Esophagus muscularis mucosa (tissue), 4 donors: ENCODE results near the gene UBXN7. TPM values are rescaled to one million over a fixed set of nuclear protein-coding genes. Genes with fewer than 3 reads are reported as not detected.
"Not testable (repeated sequence)": the region's sequence is repeated elsewhere in the genome, so short reads cannot be mapped to it uniquely, and the experiment has no call there.

Experiments used
- DNase-seq: peaks from one replicate; pipeline ENCODE4 v3.0.0-alpha.2; 2017; ENCODE audit errors: extremely low spot score
- H3K27ac ChIP-seq, 4 donors: fragments of 200-600 bp; sonication (generic); replicated peaks in 1 of 4; 1 replicate in 3 of 4; 2 replicates in 1 of 4; pipeline ENCODE4 v1.5.1; 2016 to 2019; ENCODE audit warnings: mild to moderate bottlenecking in 1 of 4
- H3K27me3 ChIP-seq, 4 donors: fragments of 200-600 bp; sonication (generic); one replicate each; pipeline versions ENCODE4 v1.5.1 to v1.6.0; 2016 to 2019
- H3K36me3 ChIP-seq, 4 donors: fragments of 200-600 bp; sonication (generic); one replicate each; pipeline ENCODE4 v1.5.1; 2016 to 2019
- H3K4me1 ChIP-seq, 4 donors: fragments of 200-600 bp; sonication (generic); one replicate each; pipeline ENCODE4 v1.5.1; 2016 to 2019
- H3K4me3 ChIP-seq, 4 donors: fragments of 200-600 bp; sonication (generic); 1 replicate in 2 of 4; 2 replicates in 2 of 4; pipeline ENCODE4 v1.5.1; 2016 to 2019; ENCODE audit warnings: mild to moderate bottlenecking in 4 of 4, moderate library complexity in 1 of 4
- H3K9me3 ChIP-seq, 4 donors: fragments of 200-600 bp; sonication (generic); 1 replicate in 3 of 4; 2 replicates in 1 of 4; pipeline ENCODE4 v1.5.1; 2016 to 2019
- CTCF ChIP-seq, 3 experiments: fragments of 200-600 bp in 2 of 3; fragments of 450-650 bp in 1 of 3; sonication (generic) in 2 of 3; IDR thresholded peaks; one replicate each; pipeline ENCODE4 v1.5.1; 2017 to 2019; ENCODE audit warnings: antibody characterized with exemption in 3 of 3, mild to moderate bottlenecking in 2 of 3, moderate library complexity in 1 of 3
- EP300 ChIP-seq: sonication (generic); formaldehyde crosslinking; IDR thresholded peaks from one replicate; pipeline ENCODE4 v1.6.1; 2017; ENCODE audit warnings: antibody characterized with exemption
- POLR2A ChIP-seq: fragments of 450-650 bp; IDR thresholded peaks from one replicate; pipeline ENCODE4 v1.6.1; 2017; ENCODE audit warnings: antibody characterized with exemption, moderate library complexity, mild to moderate bottlenecking, low read depth
- POLR2AphosphoS5 ChIP-seq, 2 donors: sonication (generic); formaldehyde crosslinking; IDR thresholded peaks; one replicate each; pipeline ENCODE4 v1.6.1; 2017; ENCODE audit warnings: antibody characterized with exemption in 2 of 2
- WGBS: methylation state at CpG from one replicate; pipeline ENCODE4 v1.1.5; 2018; 5-methylcytosine and 5-hydroxymethylcytosine counted together
- intact Hi-C: fragments of 100-400 bp; cut with DNase I; formaldehyde crosslinking; loops from one replicate; pipeline ENCODE4 v1.15.1; 2023
- total RNA-seq, 4 donors: library from RNA; depleted of rRNA; stranded (reverse); fragments of >200 nt; gene quantifications; one replicate each; pipeline versions ENCODE4 v1.1.0 to v1.2.1, GENCODE V29; 2016

UBXN7 gene
- total RNA-seq, 4 donors from 2014 or later: 15.6 to 23.7 (median 17.2) TPM

GRCh38 chr3:196350067-196350466 is 82.2 kb downstream of the UBXN7 start:
- H3K27me3 ChIP-seq: no peaks in the 10 kb centered on the region
- H3K4me1 ChIP-seq: no peaks in the 10 kb centered on the region
- H3K36me3 ChIP-seq: peaks cover 7 to 55% (median 13%) of the 10 kb centered on the region in 4 donors
- intact Hi-C loops: no loop called here
- H3K9me3 ChIP-seq: no peaks in the 10 kb centered on the region
- no peak overlapping the region for H3K27ac ChIP-seq
- no peak for DNase-seq
- TF ChIP-seq POLR2A: no peak
- no peak for TF ChIP-seq POLR2AphosphoS5 (IDR thresholded peaks at IDR 0.05)
- TF ChIP-seq EP300: no peak
- TF ChIP-seq CTCF (IDR thresholded peaks at IDR 0.05): no peak
- no peak overlapping the region for H3K4me3 ChIP-seq

DNA sequence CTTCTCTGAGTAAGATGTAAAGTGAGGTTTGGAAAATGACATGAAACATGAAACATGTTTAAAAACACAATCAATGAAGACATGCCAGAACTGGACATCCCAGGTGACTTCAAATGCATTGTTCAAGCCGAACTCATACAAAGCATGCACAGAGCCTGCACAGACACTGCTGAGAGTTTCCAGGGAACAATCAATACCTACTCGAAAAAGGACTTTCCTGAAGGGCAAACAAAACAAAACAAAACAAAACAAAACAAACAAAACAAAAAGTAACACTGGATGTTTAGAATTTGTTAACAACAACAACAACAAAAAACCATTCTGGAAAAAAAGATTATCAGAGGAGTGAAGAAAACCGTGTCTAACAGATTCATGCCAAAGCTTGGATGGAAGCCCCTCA is 83.5 kb downstream of the UBXN7 start:
- no peak overlapping the region for H3K27ac ChIP-seq
- H3K4me3 ChIP-seq: no peak overlapping the region
- TF ChIP-seq POLR2A (no peak), EP300 (no peak), POLR2AphosphoS5 (IDR thresholded peaks at IDR 0.05) (no peak)
- 93% methylated on average over 3 of the region's 3 CpGs for WGBS
- intact Hi-C loops: no loop called here
- H3K4me1 ChIP-seq: no peaks in the 10 kb centered on the region
- H3K9me3 ChIP-seq: no peaks in the 10 kb centered on the region
- no peaks in the 10 kb centered on the region for H3K27me3 ChIP-seq
- H3K36me3 ChIP-seq: peaks cover 5 to 41% (median 12%) of the 10 kb centered on the region in 4 donors
- DNase-seq: no peak

DNA sequence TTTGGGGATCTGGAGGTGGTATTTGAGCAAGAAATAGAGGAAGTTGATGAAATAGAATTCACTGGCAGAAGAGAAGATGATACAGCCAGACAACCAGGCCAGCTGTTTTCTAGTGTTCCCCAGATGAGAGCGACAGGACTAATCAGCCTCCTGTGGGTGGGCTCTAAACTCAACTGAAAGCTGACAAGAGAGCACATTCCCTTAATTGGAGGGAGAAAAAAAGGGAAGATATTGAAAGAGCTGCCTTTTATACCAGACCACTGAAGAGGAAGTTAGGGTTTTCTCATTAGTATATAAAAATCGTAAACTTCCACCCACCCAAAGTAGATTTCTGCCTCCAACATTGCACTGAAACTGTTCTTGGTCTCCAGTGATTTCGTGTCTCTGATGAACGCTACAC is 87.6 kb downstream of the UBXN7 start:
- WGBS: 66% methylated on average over 4 of the region's 4 CpGs
- H3K36me3 ChIP-seq: peaks cover 0 to 22% (median 5%) of the 10 kb centered on the region in 4 donors
- no peak overlapping the region for H3K4me3 ChIP-seq
- no peaks in the 10 kb centered on the region for H3K4me1 ChIP-seq
- no peaks in the 10 kb centered on the region for H3K27me3 ChIP-seq
- no peak for DNase-seq
- intact Hi-C loops: no loop called here
- TF ChIP-seq POLR2AphosphoS5 (IDR thresholded peaks at IDR 0.05): no peak
- TF ChIP-seq EP300: no peak
- no peak for TF ChIP-seq POLR2A
- TF ChIP-seq CTCF (IDR thresholded peaks at IDR 0.05): no peak
- no peak overlapping the region for H3K27ac ChIP-seq
- H3K9me3 ChIP-seq: no peaks in the 10 kb centered on the region

DNA sequence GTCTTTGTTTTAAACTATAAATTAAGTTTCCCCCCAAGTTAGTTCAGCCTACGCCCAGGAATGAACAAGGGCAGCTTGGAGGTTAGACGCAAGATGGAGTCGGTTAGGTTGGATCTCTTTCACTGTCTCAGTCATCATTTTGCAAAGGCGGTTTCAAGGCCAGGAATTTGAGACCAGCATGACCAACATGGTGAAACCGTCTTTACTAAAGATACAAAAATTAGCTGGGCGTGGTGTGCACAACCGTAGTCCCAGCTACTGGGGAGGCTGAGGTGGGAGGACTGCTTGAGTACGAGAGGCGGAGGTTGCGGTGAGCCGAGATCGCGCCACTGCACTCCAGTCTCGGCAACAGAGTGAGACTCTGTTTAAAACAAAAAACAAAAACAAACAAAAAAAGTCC is 88.3 kb downstream of the UBXN7 start:
- H3K4me1 ChIP-seq, H3K9me3 ChIP-seq, DNase-seq, H3K4me3 ChIP-seq, H3K27ac ChIP-seq, intact Hi-C loops, H3K27me3 ChIP-seq: not testable (repeated sequence)
- 91% methylated on average over 11 of the region's 14 CpGs for WGBS
- H3K36me3 ChIP-seq: peaks cover 0 to 20% (median 5%) of the 10 kb centered on the region in 4 donors

- intact Hi-C loops: no loop called here
Measured at GRCh38 chr3:196341137-196341536, 91.1 kb downstream of the UBXN7 start.

More at GRCh38 chr3:196341137-196341536, 91.1 kb downstream of the UBXN7 start:
- H3K27ac ChIP-seq: no peak overlapping the region
- H3K36me3 ChIP-seq: peaks cover 0 to 7% (median 0%) of the 10 kb centered on the region in 4 donors
- no peak overlapping the region for H3K4me3 ChIP-seq
- no peak for DNase-seq
- WGBS: 83% methylated on average over 7 of the region's 7 CpGs
- no peaks in the 10 kb centered on the region for H3K9me3 ChIP-seq
- TF ChIP-seq POLR2AphosphoS5 (IDR thresholded peaks at IDR 0.05) (no peak), CTCF (IDR thresholded peaks at IDR 0.05) (no peak), EP300 (no peak), POLR2A (no peak)
- no peaks in the 10 kb centered on the region for H3K4me1 ChIP-seq
- H3K27me3 ChIP-seq: peaks cover 0 to 21% (median 0%) of the 10 kb centered on the region in 4 donors
